Measurements from ENCODE around the gene CPA5.

CPA5 gene

GRCh38 chr7:130334274-130334673 is 10.3 kb upstream of the CPA5 start:
- Histone ChIP-seq H3K9ac (ENCODE audit: low read length) (no peak overlapping the region), H3K9me3 (ENCODE audit: control insufficient read depth, low read length) (no peaks in the 10 kb centered on the region), H3K27me3 (replicated peaks; ENCODE audit: control insufficient read depth, insufficient read depth, low read length) (no peaks in the 10 kb centered on the region), H3K36me3 (ENCODE audit: control insufficient read depth, insufficient read depth, low read length, severe bottlenecking) (no peaks in the 10 kb centered on the region), H3K4me3 (ENCODE audit: low read length) (peak overlapping the region; percentile 11), H3K4me1 (ENCODE audit: control insufficient read depth, insufficient read depth, low read length) (peaks cover 25% of the 10 kb centered on the region)
- no peak for DNase-seq (ENCODE audit: low read depth)

- no peak for DNase-seq (ENCODE audit: low read depth)
- H3K36me3 ChIP-seq (ENCODE audit: control insufficient read depth, insufficient read depth, low read length, severe bottlenecking), result no peaks in the 10 kb centered on the region
- H3K27me3 ChIP-seq (replicated peaks; ENCODE audit: control insufficient read depth, insufficient read depth, low read length), result no peaks in the 10 kb centered on the region
These were observed 7.1 kb upstream of the CPA5 start for GRCh38 chr7:130337410-130337971.

GRCh38 chr7:130338233-130338632 is 6.4 kb upstream of the CPA5 start:
- Histone ChIP-seq H3K9ac (ENCODE audit: low read length) (no peak overlapping the region), H3K36me3 (ENCODE audit: control insufficient read depth, insufficient read depth, low read length, severe bottlenecking) (no peaks in the 10 kb centered on the region), H3K4me1 (ENCODE audit: control insufficient read depth, insufficient read depth, low read length) (peaks cover 18% of the 10 kb centered on the region), H3K9me3 (ENCODE audit: control insufficient read depth, low read length) (no peaks in the 10 kb centered on the region), H3K4me3 (ENCODE audit: low read length) (no peak overlapping the region), H3K27me3 (replicated peaks; ENCODE audit: control insufficient read depth, insufficient read depth, low read length) (no peaks in the 10 kb centered on the region)
- no peak for DNase-seq (ENCODE audit: low read depth)

More at GRCh38 chr7:130337410-130337971, 7.1 kb upstream of the CPA5 start:
- Histone ChIP-seq H3K4me1 (ENCODE audit: control insufficient read depth, insufficient read depth, low read length) (peaks cover 25% of the 10 kb centered on the region), H3K4me3 (ENCODE audit: low read length) (no peak overlapping the region), H3K9me3 (ENCODE audit: control insufficient read depth, low read length) (no peaks in the 10 kb centered on the region), H3K9ac (ENCODE audit: low read length) (no peak overlapping the region)

- Histone ChIP-seq H3K4me1 (ENCODE audit: control insufficient read depth, insufficient read depth, low read length) (peaks cover 6% of the 10 kb centered on the region), H3K36me3 (ENCODE audit: control insufficient read depth, insufficient read depth, low read length, severe bottlenecking) (no peaks in the 10 kb centered on the region), H3K4me3 (ENCODE audit: low read length) (no peak overlapping the region), H3K9ac (ENCODE audit: low read length) (no peak overlapping the region), H3K9me3 (ENCODE audit: control insufficient read depth, low read length) (no peaks in the 10 kb centered on the region), H3K27me3 (replicated peaks; ENCODE audit: control insufficient read depth, insufficient read depth, low read length) (no peaks in the 10 kb centered on the region)
- no peak for DNase-seq (ENCODE audit: low read depth)
These were observed 2.7 kb upstream of the CPA5 start for GRCh38 chr7:130341882-130342281.

- no peak for DNase-seq (ENCODE audit: low read depth)
- Histone ChIP-seq H3K36me3 (ENCODE audit: control insufficient read depth, insufficient read depth, low read length, severe bottlenecking) (no peaks in the 10 kb centered on the region), H3K4me3 (ENCODE audit: low read length) (no peak overlapping the region), H3K9ac (ENCODE audit: low read length) (no peak overlapping the region), H3K4me1 (ENCODE audit: control insufficient read depth, insufficient read depth, low read length) (peaks cover 6% of the 10 kb centered on the region), H3K9me3 (ENCODE audit: control insufficient read depth, low read length) (no peaks in the 10 kb centered on the region), H3K27me3 (replicated peaks; ENCODE audit: control insufficient read depth, insufficient read depth, low read length) (no peaks in the 10 kb centered on the region)
These were observed 1.8 kb upstream of the CPA5 start for GRCh38 chr7:130342701-130343380.

- DNase-seq (ENCODE audit: low read depth), result no peak
- no peaks in the 10 kb centered on the region for H3K36me3 ChIP-seq (ENCODE audit: control insufficient read depth, insufficient read depth, low read length, severe bottlenecking)
- H3K4me1 ChIP-seq (ENCODE audit: control insufficient read depth, insufficient read depth, low read length), result peaks cover 9% of the 10 kb centered on the region
- no peaks in the 10 kb centered on the region for H3K27me3 ChIP-seq (replicated peaks; ENCODE audit: control insufficient read depth, insufficient read depth, low read length)
- H3K9me3 ChIP-seq (ENCODE audit: control insufficient read depth, low read length), result no peaks in the 10 kb centered on the region
- H3K9ac ChIP-seq (ENCODE audit: low read length), result no peak overlapping the region
- H3K4me3 ChIP-seq (ENCODE audit: low read length), result peak overlapping the region; percentile 26
These were observed 520 bp downstream of the CPA5 start for GRCh38 chr7:130345136-130345535.

- no peaks in the 10 kb centered on the region for H3K27me3 ChIP-seq (replicated peaks; ENCODE audit: control insufficient read depth, insufficient read depth, low read length)
- H3K9ac ChIP-seq (ENCODE audit: low read length), result no peak overlapping the region
- H3K9me3 ChIP-seq (ENCODE audit: control insufficient read depth, low read length), result no peaks in the 10 kb centered on the region
- H3K4me3 ChIP-seq (ENCODE audit: low read length), result no peak overlapping the region
- no peaks in the 10 kb centered on the region for H3K36me3 ChIP-seq (ENCODE audit: control insufficient read depth, insufficient read depth, low read length, severe bottlenecking)
- H3K4me1 ChIP-seq (ENCODE audit: control insufficient read depth, insufficient read depth, low read length), result peaks cover 15% of the 10 kb centered on the region
- DNase-seq (ENCODE audit: low read depth), result no peak
These were observed 1.1 kb downstream of the CPA5 start for GRCh38 chr7:130345725-130346124.

- no peak for DNase-seq (ENCODE audit: low read depth)
- Histone ChIP-seq H3K9ac (ENCODE audit: low read length) (no peak overlapping the region), H3K27me3 (replicated peaks; ENCODE audit: control insufficient read depth, insufficient read depth, low read length) (no peaks in the 10 kb centered on the region), H3K36me3 (ENCODE audit: control insufficient read depth, insufficient read depth, low read length, severe bottlenecking) (no peaks in the 10 kb centered on the region), H3K4me1 (ENCODE audit: control insufficient read depth, insufficient read depth, low read length) (peaks cover 21% of the 10 kb centered on the region), H3K9me3 (ENCODE audit: control insufficient read depth, low read length) (no peaks in the 10 kb centered on the region), H3K4me3 (ENCODE audit: low read length) (no peak overlapping the region)
These were observed 1.7 kb downstream of the CPA5 start for GRCh38 chr7:130346177-130346905.

GRCh38 chr7:130346941-130347340 is 2.3 kb downstream of the CPA5 start:
- no peak overlapping the region for H3K4me3 ChIP-seq (ENCODE audit: low read length)
- H3K36me3 ChIP-seq (ENCODE audit: control insufficient read depth, insufficient read depth, low read length, severe bottlenecking), result no peaks in the 10 kb centered on the region
- no peak overlapping the region for H3K9ac ChIP-seq (ENCODE audit: low read length)
- H3K27me3 ChIP-seq (replicated peaks; ENCODE audit: control insufficient read depth, insufficient read depth, low read length), result no peaks in the 10 kb centered on the region
- peaks cover 27% of the 10 kb centered on the region for H3K4me1 ChIP-seq (ENCODE audit: control insufficient read depth, insufficient read depth, low read length)
- no peak for DNase-seq (ENCODE audit: low read depth)
- no peaks in the 10 kb centered on the region for H3K9me3 ChIP-seq (ENCODE audit: control insufficient read depth, low read length)

GRCh38 chr7:130349911-130350782 is 5.5 kb downstream of the CPA5 start:
- H3K36me3 ChIP-seq (ENCODE audit: control insufficient read depth, insufficient read depth, low read length, severe bottlenecking), result no peaks in the 10 kb centered on the region
- peaks cover 39% of the 10 kb centered on the region for H3K4me1 ChIP-seq (ENCODE audit: control insufficient read depth, insufficient read depth, low read length)
- DNase-seq (ENCODE audit: low read depth), result peak; percentile 16
- no peaks in the 10 kb centered on the region for H3K9me3 ChIP-seq (ENCODE audit: control insufficient read depth, low read length)
- no peak overlapping the region for H3K9ac ChIP-seq (ENCODE audit: low read length)
- no peaks in the 10 kb centered on the region for H3K27me3 ChIP-seq (replicated peaks; ENCODE audit: control insufficient read depth, insufficient read depth, low read length)
- H3K4me3 ChIP-seq (ENCODE audit: low read length), result no peak overlapping the region

Measured in adipocyte (in vitro differentiated cells).